ENCODE results near the gene ALDH6A1.

ALDH6A1 gene

GRCh38 chr14:74109369-74109768 lies 25.1 kb upstream of the ALDH6A1 start:
- Histone ChIP-seq H3K27ac (ENCODE audit: low read depth, low read length) (no peak overlapping the region), H3K4me1 (ENCODE audit: control insufficient read depth, low read depth, low read length) (no peaks in the 10 kb centered on the region), H3K4me3 (ENCODE audit: low read length) (no peak overlapping the region), H2BK120ac (ENCODE audit: low read depth, low read length) (no peak overlapping the region), H3K9ac (ENCODE audit: low read length) (no peak overlapping the region), H3K4me2 (ENCODE audit: low read length) (no peak overlapping the region), H3K18ac (ENCODE audit: low read length) (no peak overlapping the region), H3K79me2 (ENCODE audit: control insufficient read depth, insufficient read depth, low read length) (no peaks in the 10 kb centered on the region), H3K23ac (ENCODE audit: low read length) (no peak overlapping the region), H2BK15ac (replicated peaks; ENCODE audit: low read depth) (no peak overlapping the region), H3K56ac (ENCODE audit: low read length) (no peak overlapping the region), H4K5ac (ENCODE audit: low read length) (no peak overlapping the region), H3K36me3 (ENCODE audit: control insufficient read depth, insufficient read depth, low read length) (no peaks in the 10 kb centered on the region), H3K79me1 (ENCODE audit: low read length) (no peaks in the 10 kb centered on the region), H4K8ac (ENCODE audit: low read depth, low read length) (no peak overlapping the region), H2BK5ac (ENCODE audit: low read length) (no peak overlapping the region), H3K27me3 (ENCODE audit: insufficient read depth, low read length, poor library complexity) (no peaks in the 10 kb centered on the region), H3K4ac (ENCODE audit: low read depth, low read length) (no peak overlapping the region), H2AK5ac (ENCODE audit: low read length) (no peak overlapping the region)
- no peak for DNase-seq
- no CpG with 5 or more reads among the region's 1 CpG for WGBS (ENCODE audit: extremely low coverage, insufficient coverage, low lambda C conversion rate)

GRCh38 chr14:74105381-74105780 lies 21.1 kb upstream of the ALDH6A1 start:
- no peaks in the 10 kb centered on the region for H3K27me3 ChIP-seq (ENCODE audit: insufficient read depth, low read length, poor library complexity)
- no peak overlapping the region for H3K4me3 ChIP-seq (ENCODE audit: low read length)
- H3K56ac ChIP-seq (ENCODE audit: low read length) = no peak overlapping the region
- DNase-seq = no peak
- no peaks in the 10 kb centered on the region for H3K79me2 ChIP-seq (ENCODE audit: control insufficient read depth, insufficient read depth, low read length)
- H3K9ac ChIP-seq (ENCODE audit: low read length) = no peak overlapping the region
- H2BK5ac ChIP-seq (ENCODE audit: low read length) = no peak overlapping the region
- no CpG with 5 or more reads among the region's 2 CpGs for WGBS (ENCODE audit: extremely low coverage, insufficient coverage, low lambda C conversion rate)
- no peak overlapping the region for H4K5ac ChIP-seq (ENCODE audit: low read length)
- H2AK5ac ChIP-seq (ENCODE audit: low read length) = no peak overlapping the region
- H3K4me1 ChIP-seq (ENCODE audit: control insufficient read depth, low read depth, low read length) = no peaks in the 10 kb centered on the region
- no peak overlapping the region for H2BK120ac ChIP-seq (ENCODE audit: low read depth, low read length)
- H3K36me3 ChIP-seq (ENCODE audit: control insufficient read depth, insufficient read depth, low read length) = no peaks in the 10 kb centered on the region
- no peak overlapping the region for H3K4ac ChIP-seq (ENCODE audit: low read depth, low read length)
- no peak overlapping the region for H3K23ac ChIP-seq (ENCODE audit: low read length)
- no peak overlapping the region for H3K27ac ChIP-seq (ENCODE audit: low read depth, low read length)
- H3K4me2 ChIP-seq (ENCODE audit: low read length) = no peak overlapping the region
- no peak overlapping the region for H3K18ac ChIP-seq (ENCODE audit: low read length)
- no peak overlapping the region for H2BK15ac ChIP-seq (replicated peaks; ENCODE audit: low read depth)
- H3K79me1 ChIP-seq (ENCODE audit: low read length) = no peaks in the 10 kb centered on the region
- H4K8ac ChIP-seq (ENCODE audit: low read depth, low read length) = no peak overlapping the region

- H3K4me1 ChIP-seq (ENCODE audit: control insufficient read depth, low read depth, low read length) = no peaks in the 10 kb centered on the region
- no peak overlapping the region for H3K4ac ChIP-seq (ENCODE audit: low read depth, low read length)
These were observed 5.2 kb upstream of the ALDH6A1 start for GRCh38 chr14:74089251-74090020.

GRCh38 chr14:74085828-74086227 lies 1.6 kb upstream of the ALDH6A1 start:
- Histone ChIP-seq H3K27me3 (ENCODE audit: insufficient read depth, low read length, poor library complexity) (no peaks in the 10 kb centered on the region), H4K5ac (ENCODE audit: low read length) (no peak overlapping the region), H4K8ac (ENCODE audit: low read depth, low read length) (no peak overlapping the region), H2AK5ac (ENCODE audit: low read length) (no peak overlapping the region), H3K79me2 (ENCODE audit: control insufficient read depth, insufficient read depth, low read length) (peaks cover 3% of the 10 kb centered on the region), H3K23ac (ENCODE audit: low read length) (no peak overlapping the region), H2BK15ac (replicated peaks; ENCODE audit: low read depth) (no peak overlapping the region), H2BK5ac (ENCODE audit: low read length) (no peak overlapping the region), H3K36me3 (ENCODE audit: control insufficient read depth, insufficient read depth, low read length) (no peaks in the 10 kb centered on the region), H2BK120ac (ENCODE audit: low read depth, low read length) (no peak overlapping the region), H3K18ac (ENCODE audit: low read length) (no peak overlapping the region), H3K4ac (ENCODE audit: low read depth, low read length) (no peak overlapping the region), H3K4me2 (ENCODE audit: low read length) (no peak overlapping the region), H3K79me1 (ENCODE audit: low read length) (no peaks in the 10 kb centered on the region), H3K9ac (ENCODE audit: low read length) (no peak overlapping the region), H3K4me3 (ENCODE audit: low read length) (no peak overlapping the region), H3K4me1 (ENCODE audit: control insufficient read depth, low read depth, low read length) (peaks cover 5% of the 10 kb centered on the region), H3K56ac (ENCODE audit: low read length) (no peak overlapping the region), H3K27ac (ENCODE audit: low read depth, low read length) (no peak overlapping the region)
- DNase-seq = no peak
- WGBS (ENCODE audit: extremely low coverage, insufficient coverage, low lambda C conversion rate) = no CpG with 5 or more reads among the region's 1 CpG

More at GRCh38 chr14:74089251-74090020, 5.2 kb upstream of the ALDH6A1 start:
- Histone ChIP-seq H2AK5ac (ENCODE audit: low read length) (no peak overlapping the region), H3K36me3 (ENCODE audit: control insufficient read depth, insufficient read depth, low read length) (no peaks in the 10 kb centered on the region), H3K4me3 (ENCODE audit: low read length) (no peak overlapping the region), H4K5ac (ENCODE audit: low read length) (no peak overlapping the region), H2BK120ac (ENCODE audit: low read depth, low read length) (no peak overlapping the region), H3K79me1 (ENCODE audit: low read length) (no peaks in the 10 kb centered on the region), H2BK15ac (replicated peaks; ENCODE audit: low read depth) (no peak overlapping the region), H3K27ac (ENCODE audit: low read depth, low read length) (no peak overlapping the region), H3K23ac (ENCODE audit: low read length) (no peak overlapping the region), H3K56ac (ENCODE audit: low read length) (no peak overlapping the region), H3K79me2 (ENCODE audit: control insufficient read depth, insufficient read depth, low read length) (peaks cover 3% of the 10 kb centered on the region), H3K9ac (ENCODE audit: low read length) (no peak overlapping the region), H3K27me3 (ENCODE audit: insufficient read depth, low read length, poor library complexity) (no peaks in the 10 kb centered on the region), H4K8ac (ENCODE audit: low read depth, low read length) (no peak overlapping the region), H3K4me2 (ENCODE audit: low read length) (no peak overlapping the region), H3K18ac (ENCODE audit: low read length) (no peak overlapping the region), H2BK5ac (ENCODE audit: low read length) (no peak overlapping the region)
- DNase-seq = no peak
- WGBS (ENCODE audit: extremely low coverage, insufficient coverage, low lambda C conversion rate) = no CpG with 5 or more reads among the region's 8 CpGs

GRCh38 chr14:74085047-74085637 lies 889 bp upstream of the ALDH6A1 start:
- H3K27ac ChIP-seq (ENCODE audit: low read depth, low read length) = no peak overlapping the region
- H2BK120ac ChIP-seq (ENCODE audit: low read depth, low read length) = no peak overlapping the region
- peak overlapping the region; percentile 82 for H3K9ac ChIP-seq (ENCODE audit: low read length)
- peak overlapping the region; percentile 34 for H3K18ac ChIP-seq (ENCODE audit: low read length)
- peak overlapping the region; percentile 87 for H3K56ac ChIP-seq (ENCODE audit: low read length)
- peaks cover 5% of the 10 kb centered on the region for H3K4me1 ChIP-seq (ENCODE audit: control insufficient read depth, low read depth, low read length)
- peaks cover 3% of the 10 kb centered on the region for H3K79me2 ChIP-seq (ENCODE audit: control insufficient read depth, insufficient read depth, low read length)
- H3K4ac ChIP-seq (ENCODE audit: low read depth, low read length) = no peak overlapping the region
- peak overlapping the region; percentile 82 for H3K4me3 ChIP-seq (ENCODE audit: low read length)
- H4K5ac ChIP-seq (ENCODE audit: low read length) = no peak overlapping the region
- no CpG with 5 or more reads among the region's 26 CpGs for WGBS (ENCODE audit: extremely low coverage, insufficient coverage, low lambda C conversion rate)
- H3K79me1 ChIP-seq (ENCODE audit: low read length) = no peaks in the 10 kb centered on the region
- H3K36me3 ChIP-seq (ENCODE audit: control insufficient read depth, insufficient read depth, low read length) = no peaks in the 10 kb centered on the region
- no peak overlapping the region for H3K23ac ChIP-seq (ENCODE audit: low read length)
- H3K27me3 ChIP-seq (ENCODE audit: insufficient read depth, low read length, poor library complexity) = no peaks in the 10 kb centered on the region
- H4K8ac ChIP-seq (ENCODE audit: low read depth, low read length) = no peak overlapping the region
- H2AK5ac ChIP-seq (ENCODE audit: low read length) = no peak overlapping the region
- DNase-seq = peak; percentile 71
- no peak overlapping the region for H2BK15ac ChIP-seq (replicated peaks; ENCODE audit: low read depth)
- peak overlapping the region; percentile 58 for H3K4me2 ChIP-seq (ENCODE audit: low read length)
- H2BK5ac ChIP-seq (ENCODE audit: low read length) = no peak overlapping the region

Data from mesendoderm (in vitro differentiated cells).